SK-N-SH (cell line): Measurements from ENCODE around the gene NSD2. TPM values are rescaled to one million over a fixed set of nuclear protein-coding genes. Genes with fewer than 3 reads are reported as not detected.

ENCODE experiments used
- CTCF ChIA-PET: fragments of 300-600, 350-600 bp; formaldehyde crosslinking; extraction: SDS; loops from one replicate; lab custom pipeline; 2021; lab: Yijun Ruan, JAX
- POLR2A ChIA-PET: fragments of 350-600 bp; sonication (Branson Sonifier 250); formaldehyde crosslinking; extraction: SDS; loops from one replicate; lab custom pipeline; 2020; ENCODE audit warnings: antibody characterized with exemption, inconsistent platforms; lab: Yijun Ruan, JAX
- DNase-seq: peaks from one replicate; pipeline ENCODE4 v3.0.0; 2012
- H2AFZ ChIP-seq: fragments of 200-600 bp; sonication (generic); 2 replicates; pipeline ENCODE4 v1.8.1; 2016; ENCODE audit warnings: antibody characterized with exemption, mild to moderate bottlenecking, low read depth
- H3F3A ChIP-seq: fragments of 200-600 bp; sonication (generic); replicated peaks from 2 replicates; pipeline ENCODE3; 2016; ENCODE audit warnings: antibody characterized with exemption, mild to moderate bottlenecking; ENCODE audit not compliant: insufficient read depth
- H3K27ac ChIP-seq, 2 experiments: fragments of 200-500 bp in 1 of 2; fragments of 200-600 bp in 1 of 2; sonication (Bioruptor generic) in 1 of 2; sonication (generic), shearing (Covaris generic) in 1 of 2; 2 replicates each; pipeline versions ENCODE4 v1.5.1 to v1.6.1; 2014 to 2016; ENCODE audit warnings: low read depth in 2 of 2, inconsistent platforms in 1 of 2, low read length in 1 of 2, mild to moderate bottlenecking in 1 of 2, mixed read lengths in 1 of 2
- H3K27me3 ChIP-seq: fragments of 200-600 bp; sonication (generic), shearing (Covaris generic); 2 replicates; pipeline ENCODE4 v1.6.1; 2016; ENCODE audit warnings: mixed run types; ENCODE audit not compliant: insufficient read depth
- H3K36me3 ChIP-seq, 2 experiments: fragments of 200-500 bp in 1 of 2; fragments of 200-600 bp in 1 of 2; sonication (Bioruptor generic) in 1 of 2; sonication (generic) in 1 of 2; replicated peaks in 1 of 2; 2 replicates each; pipeline versions ENCODE3 to v1.5.1; 2014 to 2016; ENCODE audit warnings: low read length in 1 of 2, mild to moderate bottlenecking in 1 of 2; ENCODE audit not compliant: insufficient read depth in 2 of 2, control insufficient read depth in 1 of 2
- H3K4me1 ChIP-seq, 2 experiments: fragments of 200-500 bp in 1 of 2; fragments of 200-600 bp in 1 of 2; sonication (Bioruptor generic) in 1 of 2; sonication (generic), shearing (Covaris generic) in 1 of 2; 2 replicates each; pipeline versions ENCODE4 v1.5.1 to v1.6.1; 2014 to 2016; ENCODE audit warnings: low read depth in 1 of 2, low read length in 1 of 2, mixed run types in 1 of 2; ENCODE audit not compliant: insufficient read depth in 2 of 2, control insufficient read depth in 1 of 2
- H3K4me2 ChIP-seq: fragments of 200-600 bp; sonication (generic), shearing (Covaris generic); 2 replicates; pipeline ENCODE4 v1.6.1; 2017; ENCODE audit warnings: mixed run types
- H3K4me3 ChIP-seq, 2 experiments: fragments of 200-500 bp in 1 of 2; fragments of 200-600 bp in 1 of 2; sonication (Bioruptor generic) in 1 of 2; sonication (generic), shearing (Covaris generic) in 1 of 2; 2 replicates each; pipeline versions ENCODE4 v1.5.1 to v1.8.1; 2014 to 2016; ENCODE audit warnings: low read depth in 2 of 2, inconsistent platforms in 1 of 2, low read length in 1 of 2, mild to moderate bottlenecking in 1 of 2, mixed read lengths in 1 of 2, moderate library complexity in 1 of 2
- H3K79me2 ChIP-seq: fragments of 200-600 bp; sonication (generic); 2 replicates; pipeline ENCODE4 v1.8.1; 2017; ENCODE audit warnings: mild to moderate bottlenecking; ENCODE audit not compliant: insufficient read depth
- H3K9ac ChIP-seq: fragments of 200-600 bp; sonication (generic); 2 replicates; pipeline ENCODE4 v1.6.1; 2017; ENCODE audit warnings: mixed run types
- H3K9me2 ChIP-seq: fragments of 200-600 bp; sonication (generic); 2 replicates; pipeline ENCODE4 v1.6.1; 2017; ENCODE audit warnings: mixed run types
- H3K9me3 ChIP-seq: fragments of 200-600 bp; sonication (generic); 2 replicates; pipeline ENCODE4 v1.6.1; 2017; ENCODE audit warnings: mixed run types, mild to moderate bottlenecking, moderate library complexity
- H4K20me1 ChIP-seq: fragments of 200-600 bp; sonication (generic); 2 replicates; pipeline ENCODE4 v1.6.1; 2017; ENCODE audit warnings: mild to moderate bottlenecking, mixed run types; ENCODE audit not compliant: insufficient read depth
- CHD2 ChIP-seq: fragments of 150-350 bp; IDR thresholded peaks from 2 replicates; pipeline ENCODE4 v1.6.1; 2018; ENCODE audit warnings: low read length; ENCODE audit not compliant: partially characterized antibody
- CTCF ChIP-seq: fragments of 200-600 bp; sonication (generic); IDR thresholded peaks from 2 replicates; pipeline ENCODE4 v1.6.1; 2017; ENCODE audit warnings: antibody characterized with exemption, mild to moderate bottlenecking, moderate library complexity
- ELF1 ChIP-seq: IDR thresholded peaks from 2 replicates; pipeline ENCODE4 v1.4.0; 2012
- EP300 ChIP-seq, 2 experiments: IDR thresholded peaks; 2 replicates each; pipeline versions ENCODE4 v1.4.0 to v1.6.1; 2012; ENCODE audit warnings: borderline replicate concordance in 1 of 2, low read depth in 1 of 2, low read length in 1 of 2
- EZH2phosphoT487 ChIP-seq: fragments of 200-600 bp; sonication (generic); IDR thresholded peaks from 2 replicates; pipeline ENCODE4 v1.6.1; 2017; ENCODE audit warnings: low read depth, mixed run types, mild to moderate bottlenecking, antibody characterized with exemption, moderate library complexity, borderline replicate concordance
- FOSL2 ChIP-seq: IDR thresholded peaks from 2 replicates; pipeline ENCODE4 v1.4.0; 2012; ENCODE audit warnings: low read depth, mild to moderate bottlenecking, moderate library complexity, borderline replicate concordance
- GATA2 ChIP-seq: sonication (generic); formaldehyde crosslinking; IDR thresholded peaks from 2 replicates; pipeline ENCODE4 v1.5.0; 2020; ENCODE audit warnings: mild to moderate bottlenecking, missing genetic modification reagents
- JUND ChIP-seq: IDR thresholded peaks from 2 replicates; pipeline ENCODE4 v1.4.0; 2012
- MAX ChIP-seq: IDR thresholded peaks from 2 replicates; pipeline ENCODE4 v1.4.0; 2012; ENCODE audit warnings: low read depth
- NRF1 ChIP-seq: IDR thresholded peaks from 2 replicates; pipeline ENCODE4 v1.6.1; 2012; ENCODE audit warnings: low read depth, mild to moderate bottlenecking, low read length
- POLR2AphosphoS5 ChIP-seq: IDR thresholded peaks from 2 replicates; pipeline ENCODE4 v1.6.1; 2012; ENCODE audit warnings: low read depth, low read length
- RCOR1 ChIP-seq: fragments of 150-350 bp; IDR thresholded peaks from 2 replicates; pipeline ENCODE4 v1.6.1; 2017; ENCODE audit warnings: antibody characterized with exemption, low read length
- REST ChIP-seq: IDR thresholded peaks from 2 replicates; pipeline ENCODE4 v1.6.1; 2012; ENCODE audit warnings: mild to moderate bottlenecking, low read depth, low read length, moderate library complexity
- RXRA ChIP-seq: IDR thresholded peaks from 2 replicates; pipeline ENCODE4 v1.4.0; 2012; ENCODE audit warnings: low read depth, mild to moderate bottlenecking, borderline replicate concordance
- SIN3A ChIP-seq: IDR thresholded peaks from 2 replicates; pipeline ENCODE4 v1.6.1; 2012; ENCODE audit warnings: low read depth, mild to moderate bottlenecking, low read length, moderate library complexity, borderline replicate concordance
- SMC3 ChIP-seq: IDR thresholded peaks from 2 replicates; pipeline ENCODE4 v1.6.1; 2012; ENCODE audit warnings: low read depth, low read length, improper control_type of control experiment
- TAF1 ChIP-seq: IDR thresholded peaks from 2 replicates; pipeline ENCODE4 v1.6.1; 2012; ENCODE audit warnings: low read depth, mild to moderate bottlenecking, low read length, moderate library complexity, borderline replicate concordance
- WGBS: methylation state at CpG from one replicate; pipeline ENCODE4 v1.1.6; 2017; ENCODE audit warnings: low lambda C conversion rate; 5-methylcytosine and 5-hydroxymethylcytosine counted together
- polyA plus RNA-seq, 3 experiments: library from polyadenylated mRNA; depleted of rRNA; stranded (reverse); fragments of >200 nt; gene quantifications; 2 replicates each; pipeline ENCODE4 v1.2.3, GENCODE V29; 2012
- TF ChIP-seq, protein P1 (sequence below): IDR thresholded peaks from 2 replicates; pipeline ENCODE4 v1.4.0; 2012; ENCODE audit warnings: low read depth, borderline replicate concordance
- TF ChIP-seq, protein P2 (sequence below): IDR thresholded peaks from 2 replicates; pipeline ENCODE4; 2012
- TF ChIP-seq, protein P3 (sequence below): fragments of 150-350 bp; IDR thresholded peaks from 2 replicates; pipeline ENCODE4 v1.6.1; 2016; ENCODE audit warnings: mild to moderate bottlenecking, low read depth, low read length

Gene NSD2
- polyA plus RNA-seq, 1 of the 3 experiments (the other 2 are of a cell fraction), result 34.2 TPM

DNA sequence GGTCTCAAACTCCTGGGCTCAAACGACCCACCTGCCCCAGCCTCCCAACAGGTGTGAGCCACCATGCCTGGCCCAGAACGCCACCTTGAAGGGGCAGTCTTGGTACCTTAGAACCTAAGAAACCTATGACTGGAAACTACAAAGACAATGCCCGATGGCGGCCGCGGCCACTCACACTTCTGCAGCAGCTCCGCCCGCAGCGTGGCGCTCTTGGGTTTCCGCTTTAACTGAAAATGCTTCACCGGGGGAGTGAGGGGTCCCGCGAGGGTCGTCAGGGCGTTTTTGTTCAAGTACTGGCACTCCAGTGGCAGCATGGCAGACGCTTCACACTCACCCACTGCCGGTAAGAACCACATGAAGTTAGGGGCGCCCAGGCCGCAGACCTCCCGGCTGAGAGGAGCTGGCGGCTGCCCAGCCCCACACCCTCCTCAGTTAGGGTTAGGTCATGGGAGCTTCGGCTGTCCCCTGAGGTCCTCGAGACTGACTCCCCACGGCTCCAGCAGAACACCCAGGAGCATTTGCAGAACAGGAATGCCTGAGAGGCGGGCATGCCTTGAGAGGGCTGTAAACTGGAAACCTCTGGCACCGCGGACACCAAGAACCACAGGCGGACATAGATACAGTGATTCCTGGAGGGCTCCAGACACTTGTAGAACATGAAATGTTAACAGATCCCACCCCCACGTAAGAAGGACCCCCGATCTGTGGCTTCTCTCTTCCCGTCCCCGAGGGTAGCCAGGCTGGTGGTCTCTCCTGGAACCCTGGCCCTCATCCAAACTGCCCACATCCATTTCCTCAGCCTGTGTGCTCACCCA, 118.5 kb downstream of the NSD2 start:
- TF ChIP-seq, protein P1, sequence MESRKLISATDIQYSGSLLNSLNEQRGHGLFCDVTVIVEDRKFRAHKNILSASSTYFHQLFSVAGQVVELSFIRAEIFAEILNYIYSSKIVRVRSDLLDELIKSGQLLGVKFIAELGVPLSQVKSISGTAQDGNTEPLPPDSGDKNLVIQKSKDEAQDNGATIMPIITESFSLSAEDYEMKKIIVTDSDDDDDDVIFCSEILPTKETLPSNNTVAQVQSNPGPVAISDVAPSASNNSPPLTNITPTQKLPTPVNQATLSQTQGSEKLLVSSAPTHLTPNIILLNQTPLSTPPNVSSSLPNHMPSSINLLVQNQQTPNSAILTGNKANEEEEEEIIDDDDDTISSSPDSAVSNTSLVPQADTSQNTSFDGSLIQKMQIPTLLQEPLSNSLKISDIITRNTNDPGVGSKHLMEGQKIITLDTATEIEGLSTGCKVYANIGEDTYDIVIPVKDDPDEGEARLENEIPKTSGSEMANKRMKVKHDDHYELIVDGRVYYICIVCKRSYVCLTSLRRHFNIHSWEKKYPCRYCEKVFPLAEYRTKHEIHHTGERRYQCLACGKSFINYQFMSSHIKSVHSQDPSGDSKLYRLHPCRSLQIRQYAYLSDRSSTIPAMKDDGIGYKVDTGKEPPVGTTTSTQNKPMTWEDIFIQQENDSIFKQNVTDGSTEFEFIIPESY, result no peak
- no peak for TF ChIP-seq RCOR1
- TF ChIP-seq JUND, result no peak
- TF ChIP-seq GATA2, result no peak
- no peak for TF ChIP-seq TAF1
- TF ChIP-seq ELF1, result no peak
- TF ChIP-seq EZH2phosphoT487, result no peak
- no peak for TF ChIP-seq NRF1
- no peak for TF ChIP-seq RXRA
- TF ChIP-seq, protein P2, sequence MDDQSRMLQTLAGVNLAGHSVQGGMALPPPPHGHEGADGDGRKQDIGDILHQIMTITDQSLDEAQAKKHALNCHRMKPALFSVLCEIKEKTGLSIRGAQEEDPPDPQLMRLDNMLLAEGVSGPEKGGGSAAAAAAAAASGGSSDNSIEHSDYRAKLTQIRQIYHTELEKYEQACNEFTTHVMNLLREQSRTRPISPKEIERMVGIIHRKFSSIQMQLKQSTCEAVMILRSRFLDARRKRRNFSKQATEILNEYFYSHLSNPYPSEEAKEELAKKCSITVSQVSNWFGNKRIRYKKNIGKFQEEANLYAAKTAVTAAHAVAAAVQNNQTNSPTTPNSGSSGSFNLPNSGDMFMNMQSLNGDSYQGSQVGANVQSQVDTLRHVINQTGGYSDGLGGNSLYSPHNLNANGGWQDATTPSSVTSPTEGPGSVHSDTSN, result no peak
- no peak for TF ChIP-seq MAX
- TF ChIP-seq POLR2AphosphoS5, result no peak
- no peak for TF ChIP-seq CHD2
- TF ChIP-seq CTCF, result no peak
- no peak for TF ChIP-seq FOSL2
- TF ChIP-seq, protein P3, sequence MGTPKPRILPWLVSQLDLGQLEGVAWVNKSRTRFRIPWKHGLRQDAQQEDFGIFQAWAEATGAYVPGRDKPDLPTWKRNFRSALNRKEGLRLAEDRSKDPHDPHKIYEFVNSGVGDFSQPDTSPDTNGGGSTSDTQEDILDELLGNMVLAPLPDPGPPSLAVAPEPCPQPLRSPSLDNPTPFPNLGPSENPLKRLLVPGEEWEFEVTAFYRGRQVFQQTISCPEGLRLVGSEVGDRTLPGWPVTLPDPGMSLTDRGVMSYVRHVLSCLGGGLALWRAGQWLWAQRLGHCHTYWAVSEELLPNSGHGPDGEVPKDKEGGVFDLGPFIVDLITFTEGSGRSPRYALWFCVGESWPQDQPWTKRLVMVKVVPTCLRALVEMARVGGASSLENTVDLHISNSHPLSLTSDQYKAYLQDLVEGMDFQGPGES, result no peak
- no peak for TF ChIP-seq SMC3
- no peak for TF ChIP-seq REST
- TF ChIP-seq SIN3A, result no peak
- TF ChIP-seq EP300 (IDR thresholded peaks at IDR 0.05; ENCODE audit: borderline replicate concordance in 1 of 2, low read depth in 1 of 2, low read length in 1 of 2), result no peak
- Histone ChIP-seq H3K4me1 (peaks cover 0 to 17% of the 10 kb centered on the region in 2 experiments; a peak in 1 of 4 replicates), H3K4me2 (no peak overlapping the region), H4K20me1 (peaks cover 8% of the 10 kb centered on the region; the same call in 1 of the 2 replicates), H3K27ac (no peak overlapping the region), H3K36me3 (peaks cover 7 to 47% of the 10 kb centered on the region in 2 experiments), H3K9me2 (no peaks in the 10 kb centered on the region), H3K27me3 (no peaks in the 10 kb centered on the region), H3K4me3 (no peak overlapping the region), H2AFZ (no peak overlapping the region), H3K9ac (no peak overlapping the region), H3K79me2 (peaks cover 28% of the 10 kb centered on the region), H3F3A (no peaks in the 10 kb centered on the region), H3K9me3 (no peaks in the 10 kb centered on the region)
- DNase-seq, result no peak
- WGBS, result 92% methylated on average over 27 of the region's 33 CpGs
- POLR2A ChIA-PET, result no interaction called here
- CTCF ChIA-PET, result no interaction called here
